H9 (cell line): ENCODE results near the gene NUP205. TPM values are rescaled to one million over a fixed set of nuclear protein-coding genes. Genes with fewer than 3 reads are reported as not detected.

Experiments used
- DNase-seq: peaks from one replicate; pipeline ENCODE4 v3.0.0-alpha.2; 2017
- H2AFZ ChIP-seq: one replicate; pipeline ENCODE4 v1.6.1; 2013; ENCODE audit warnings: mild to moderate bottlenecking, low read length, control low read depth, moderate library complexity
- H2AK5ac ChIP-seq: 2 replicates; pipeline ENCODE4 v1.6.1; 2013; ENCODE audit warnings: low read length, control low read depth, mixed read lengths; ENCODE audit not compliant: insufficient read length
- H2BK120ac ChIP-seq: one replicate; pipeline ENCODE4 v1.6.1; 2013; ENCODE audit warnings: low read depth, mild to moderate bottlenecking, low read length, control low read depth, inconsistent platforms; ENCODE audit not compliant: poor library complexity, severe bottlenecking
- H2BK12ac ChIP-seq: 2 replicates; pipeline ENCODE4 v1.6.1; 2013; ENCODE audit warnings: low read length, control low read depth, mixed read lengths, low read depth; ENCODE audit not compliant: insufficient read length
- H2BK15ac ChIP-seq: 2 replicates; pipeline ENCODE4 v1.6.1; 2013; ENCODE audit warnings: low read depth, low read length, control low read depth
- H2BK20ac ChIP-seq: one replicate; pipeline ENCODE4 v1.6.1; 2013; ENCODE audit warnings: low read depth, mild to moderate bottlenecking, low read length, control low read depth, inconsistent platforms; ENCODE audit not compliant: poor library complexity, severe bottlenecking
- H2BK5ac ChIP-seq: 2 replicates; pipeline ENCODE4 v1.6.1; 2013; ENCODE audit warnings: low read length, control low read depth, mixed read lengths; ENCODE audit not compliant: insufficient read length
- H3K14ac ChIP-seq: 2 replicates; pipeline ENCODE4 v1.6.1; 2013; ENCODE audit warnings: low read length, control low read depth; ENCODE audit not compliant: insufficient read depth
- H3K18ac ChIP-seq: 2 replicates; pipeline ENCODE4 v1.6.1; 2013; ENCODE audit warnings: low read depth, mild to moderate bottlenecking, mixed read lengths, low read length, control low read depth; ENCODE audit not compliant: insufficient read length
- H3K23ac ChIP-seq: 2 replicates; pipeline ENCODE4 v1.6.1; 2013; ENCODE audit warnings: low read length, control low read depth, mixed read lengths, low read depth; ENCODE audit not compliant: insufficient read length
- H3K23me2 ChIP-seq: 2 replicates; pipeline ENCODE4 v1.6.1; 2013; ENCODE audit warnings: low read depth, mild to moderate bottlenecking, mixed read lengths, low read length, control low read depth; ENCODE audit not compliant: insufficient read length, poor library complexity, severe bottlenecking
- H3K27ac ChIP-seq: 2 replicates; pipeline ENCODE4 v1.5.1; 2013; ENCODE audit warnings: low read length, control low read depth, mixed read lengths, low read depth; ENCODE audit not compliant: insufficient read length
- H3K27me3 ChIP-seq: 2 replicates; pipeline ENCODE4 v1.6.1; 2013; ENCODE audit warnings: low read length, control low read depth, inconsistent platforms; ENCODE audit not compliant: insufficient read depth
- H3K4ac ChIP-seq: 2 replicates; pipeline ENCODE4 v1.6.1; 2013; ENCODE audit warnings: low read depth, mild to moderate bottlenecking, control low read depth, inconsistent platforms, low read length, moderate library complexity
- H3K4me1 ChIP-seq: 2 replicates; pipeline ENCODE4 v1.6.1; 2013; ENCODE audit warnings: low read length, control low read depth, inconsistent platforms; ENCODE audit not compliant: insufficient read depth
- H3K4me2 ChIP-seq: 2 replicates; pipeline ENCODE4 v1.6.1; 2013; ENCODE audit warnings: low read length, control low read depth, mixed read lengths; ENCODE audit not compliant: insufficient read length, insufficient read depth
- H3K56ac ChIP-seq: 2 replicates; pipeline ENCODE4 v1.6.1; 2013; ENCODE audit warnings: low read depth, mild to moderate bottlenecking, mixed read lengths, low read length, control low read depth; ENCODE audit not compliant: insufficient read length
- H3K79me1 ChIP-seq: 2 replicates; pipeline ENCODE4 v1.6.1; 2013; ENCODE audit warnings: low read depth, mild to moderate bottlenecking, moderate library complexity, low read length, control low read depth, inconsistent platforms; ENCODE audit not compliant: insufficient read depth, poor library complexity, severe bottlenecking
- H3K79me2 ChIP-seq: 2 replicates; pipeline ENCODE4 v1.6.1; 2013; ENCODE audit warnings: low read length, control low read depth, inconsistent platforms; ENCODE audit not compliant: insufficient read depth
- H3K9ac ChIP-seq: 2 replicates; pipeline ENCODE4 v1.6.1; 2013; ENCODE audit warnings: low read length, control low read depth, mixed read lengths; ENCODE audit not compliant: insufficient read length; ENCODE audit errors: extremely low read depth
- H3K9me3 ChIP-seq: one replicate; pipeline ENCODE4 v1.6.1; 2013; ENCODE audit warnings: low read depth, low read length, inconsistent platforms; ENCODE audit not compliant: control insufficient read depth
- H3T11ph ChIP-seq: one replicate; pipeline ENCODE4 v1.6.1; 2013; ENCODE audit warnings: mild to moderate bottlenecking, low read length, control low read depth, inconsistent platforms
- H4K20me1 ChIP-seq: one replicate; pipeline ENCODE4 v1.6.1; 2013; ENCODE audit not compliant: control insufficient read depth, insufficient read length, insufficient read depth
- H4K5ac ChIP-seq: 2 replicates; pipeline ENCODE4 v1.6.1; 2013; ENCODE audit warnings: low read depth, mild to moderate bottlenecking, mixed read lengths, low read length, control low read depth; ENCODE audit not compliant: insufficient read length
- H4K8ac ChIP-seq: replicated peaks from 2 replicates; pipeline ENCODE4 v1.6.1; 2013; ENCODE audit warnings: low read length, control low read depth, mixed read lengths, low read depth; ENCODE audit not compliant: insufficient read length
- H4K91ac ChIP-seq: 2 replicates; pipeline ENCODE4 v1.6.1; 2013; ENCODE audit warnings: low read depth, mild to moderate bottlenecking, moderate library complexity, mixed read lengths, low read length, control low read depth; ENCODE audit not compliant: insufficient read length
- H3K27ac Mint-ChIP-seq, 3 experiments: 2 replicates in 2 of 3; 3 replicates in 1 of 3; pipeline ENCODE4 v1.8.0; 2020 to 2021; ENCODE audit warnings: mixed read lengths in 3 of 3, mild to moderate bottlenecking in 1 of 3, moderate library complexity in 1 of 3
- H3K27me3 Mint-ChIP-seq: 2 replicates; pipeline ENCODE4 v1.8.0; 2021; ENCODE audit warnings: low read depth, mild to moderate bottlenecking, moderate library complexity, mixed read lengths
- H3K36me3 Mint-ChIP-seq, 3 experiments: 2 replicates in 2 of 3; 3 replicates in 1 of 3; pipeline ENCODE4 v1.8.0; 2020 to 2021; ENCODE audit warnings: low read depth in 3 of 3, mixed read lengths in 3 of 3; ENCODE audit not compliant: insufficient read depth in 1 of 3
- H3K4me1 Mint-ChIP-seq, 2 experiments: 2 replicates each; pipeline ENCODE4 v1.8.0; 2020; ENCODE audit warnings: mixed read lengths in 2 of 2
- H3K4me3 Mint-ChIP-seq, 2 experiments: 2 replicates in 1 of 2; 3 replicates in 1 of 2; pipeline ENCODE4 v1.8.0; 2020 to 2021; ENCODE audit warnings: mild to moderate bottlenecking in 2 of 2, mixed read lengths in 2 of 2, moderate library complexity in 1 of 2
- H3K9me3 Mint-ChIP-seq, 2 experiments: 2 replicates in 1 of 2; 3 replicates in 1 of 2; pipeline ENCODE4 v1.8.0; 2020; ENCODE audit warnings: mild to moderate bottlenecking in 2 of 2, mixed read lengths in 2 of 2, moderate library complexity in 1 of 2
- CTCF ChIP-seq: fragments of 200-600 bp; sonication (generic); conservative IDR thresholded peaks from 3 replicates; pipeline ENCODE4 v1.8.0; 2021; ENCODE audit warnings: antibody characterized with exemption, mild to moderate bottlenecking
- whole genome bisulfite sequencing: extraction: QIAGEN DNeasy Blood & Tissue Kit; methylation state at CpG from one replicate; pipeline ENCODE4 v1.1.7; 2013; ENCODE audit warnings: missing lambda C conversion rate, low lambda C conversion rate, mixed read lengths; ENCODE audit not compliant: insufficient read length; ENCODE audit errors: extremely low coverage; 5-methylcytosine and 5-hydroxymethylcytosine counted together
- total RNA-seq: library from RNA; stranded (reverse); gene quantifications from 2 replicates; pipeline ENCODE4 v1.2.1, GENCODE V29; 2021

The NUP205 gene
- total RNA-seq, 1 experiment from 2014 or later, result 158 TPM

GRCh38 chr7:135620980-135621850 lies 63.5 kb downstream of the NUP205 start:
- H3K4me3 Mint-ChIP-seq, result no peak overlapping the region
- Histone ChIP-seq H4K91ac (no peak overlapping the region), H3K79me2 (no peaks in the 10 kb centered on the region), H2BK120ac (no peak overlapping the region), H2BK20ac (no peak overlapping the region), H3K23ac (no peak overlapping the region), H3K18ac (no peak overlapping the region), H3K23me2 (no peaks in the 10 kb centered on the region), H3K27me3 (no peaks in the 10 kb centered on the region), H2BK12ac (no peak overlapping the region), H2AK5ac (no peak overlapping the region), H2BK15ac (no peak overlapping the region), H4K5ac (no peak overlapping the region), H3K4me2 (no peak overlapping the region), H3K14ac (no peak overlapping the region), H3K56ac (no peak overlapping the region), H4K8ac (no peak overlapping the region), H3K4ac (no peak overlapping the region), H3K27ac (no peak overlapping the region), H3K9me3 (no peaks in the 10 kb centered on the region), H2AFZ (no peak overlapping the region), H3T11ph (no peak overlapping the region), H3K4me1 (no peaks in the 10 kb centered on the region), H3K9ac (no peak overlapping the region), H3K79me1 (no peaks in the 10 kb centered on the region), H4K20me1 (no peaks in the 10 kb centered on the region), H2BK5ac (no peak overlapping the region)
- no peaks in the 10 kb centered on the region for H3K9me3 Mint-ChIP-seq
- H3K27ac Mint-ChIP-seq, result no peak overlapping the region
- H3K27me3 Mint-ChIP-seq, result no peaks in the 10 kb centered on the region
- H3K4me1 Mint-ChIP-seq, result no peaks in the 10 kb centered on the region
- TF ChIP-seq CTCF, result peak; percentile 94
- H3K36me3 Mint-ChIP-seq, result peaks cover 41 to 77% (median 71%) of the 10 kb centered on the region in 3 experiments; a peak in 6 of 7 replicates
- no CpG with 5 or more reads among the region's 1 CpG for WGBS
- DNase-seq, result no peak
